ENCODE measurements around the gene EIF4B.

Gene EIF4B

DNA sequence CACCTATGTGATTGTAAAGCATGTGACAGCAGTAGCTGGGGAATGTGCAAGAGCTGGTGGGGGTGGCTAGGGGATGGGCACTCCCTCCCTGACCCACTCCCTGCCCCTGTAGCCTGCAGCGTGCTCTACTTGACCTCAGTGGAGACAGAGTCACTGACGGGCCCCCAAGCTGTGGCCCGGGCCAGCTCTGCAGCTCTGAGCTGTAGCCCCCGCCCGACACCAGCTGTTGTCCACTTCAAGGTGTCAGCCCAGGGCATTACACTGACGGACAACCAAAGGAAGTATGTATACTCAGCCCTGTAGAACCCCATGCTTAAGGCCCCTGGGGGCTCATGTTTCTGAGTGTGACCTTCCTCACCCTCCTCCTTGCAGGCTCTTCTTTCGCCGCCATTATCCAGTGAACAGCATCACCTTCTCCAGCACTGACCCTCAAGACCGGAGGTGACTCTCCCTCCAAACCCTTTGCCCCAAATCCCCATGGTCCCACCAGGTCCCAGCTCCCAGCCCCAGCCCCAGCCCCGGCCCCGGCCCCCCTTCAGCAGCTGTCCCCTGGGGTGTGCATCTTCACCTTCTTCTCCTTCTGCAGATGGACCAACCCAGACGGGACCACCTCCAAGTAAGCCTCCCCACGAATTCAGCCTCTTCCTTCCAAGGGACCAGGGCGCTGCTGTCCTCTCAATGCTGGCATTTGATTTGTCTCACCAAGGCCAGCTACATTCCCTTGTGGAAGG lies 56.9 kb downstream of the EIF4B start:
- peak in 7 of 42 donors; percentile 3 to 42 (median 28) for DNase-seq
- intact Hi-C loops (cut with DNase I) = no loop called here

DNA sequence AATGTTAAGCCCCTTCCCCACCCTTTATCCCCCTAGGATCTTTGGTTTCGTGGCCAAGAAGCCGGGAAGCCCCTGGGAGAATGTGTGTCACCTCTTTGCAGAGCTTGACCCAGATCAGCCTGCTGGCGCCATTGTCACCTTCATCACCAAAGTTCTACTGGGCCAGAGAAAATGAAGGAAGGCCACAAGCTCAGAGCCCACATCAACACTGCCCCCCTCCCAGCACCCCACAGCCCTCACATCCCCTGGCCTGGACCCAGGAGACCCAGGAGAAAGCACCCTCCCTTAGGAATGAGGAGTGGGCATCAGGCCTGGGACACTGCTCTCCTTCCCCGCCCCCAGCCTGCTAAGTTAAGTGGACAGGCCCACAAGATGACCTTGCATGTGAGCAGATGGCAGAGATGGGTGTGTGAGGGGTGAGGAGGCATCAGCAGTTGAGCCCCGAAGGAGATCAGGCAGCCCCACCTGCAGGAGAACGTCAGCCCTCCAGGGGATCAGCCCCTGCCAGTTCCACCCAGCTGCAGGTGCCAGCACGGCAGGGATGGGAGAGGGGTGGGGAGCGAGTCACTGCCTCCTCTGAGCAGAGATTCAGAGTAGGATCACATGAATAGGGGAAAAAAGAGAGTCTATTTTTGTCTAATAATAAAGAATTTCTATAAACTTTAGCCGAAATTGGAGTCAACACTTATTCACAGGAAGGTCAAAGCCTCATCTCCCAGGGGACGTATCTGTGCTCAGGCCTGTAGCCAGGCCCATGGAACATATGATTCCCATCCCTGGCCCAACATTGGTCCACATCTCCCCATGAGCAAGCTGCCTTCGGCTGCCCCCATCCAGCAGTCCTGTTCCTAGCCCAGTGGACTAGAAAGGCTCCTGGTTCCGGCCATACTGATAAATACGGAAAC lies 57.7 kb downstream of the EIF4B start:
- intact Hi-C loops (cut with DNase I) = no loop called here
- peak in 14 of 42 donors; percentile 17 to 72 (median 47) for DNase-seq

DNA sequence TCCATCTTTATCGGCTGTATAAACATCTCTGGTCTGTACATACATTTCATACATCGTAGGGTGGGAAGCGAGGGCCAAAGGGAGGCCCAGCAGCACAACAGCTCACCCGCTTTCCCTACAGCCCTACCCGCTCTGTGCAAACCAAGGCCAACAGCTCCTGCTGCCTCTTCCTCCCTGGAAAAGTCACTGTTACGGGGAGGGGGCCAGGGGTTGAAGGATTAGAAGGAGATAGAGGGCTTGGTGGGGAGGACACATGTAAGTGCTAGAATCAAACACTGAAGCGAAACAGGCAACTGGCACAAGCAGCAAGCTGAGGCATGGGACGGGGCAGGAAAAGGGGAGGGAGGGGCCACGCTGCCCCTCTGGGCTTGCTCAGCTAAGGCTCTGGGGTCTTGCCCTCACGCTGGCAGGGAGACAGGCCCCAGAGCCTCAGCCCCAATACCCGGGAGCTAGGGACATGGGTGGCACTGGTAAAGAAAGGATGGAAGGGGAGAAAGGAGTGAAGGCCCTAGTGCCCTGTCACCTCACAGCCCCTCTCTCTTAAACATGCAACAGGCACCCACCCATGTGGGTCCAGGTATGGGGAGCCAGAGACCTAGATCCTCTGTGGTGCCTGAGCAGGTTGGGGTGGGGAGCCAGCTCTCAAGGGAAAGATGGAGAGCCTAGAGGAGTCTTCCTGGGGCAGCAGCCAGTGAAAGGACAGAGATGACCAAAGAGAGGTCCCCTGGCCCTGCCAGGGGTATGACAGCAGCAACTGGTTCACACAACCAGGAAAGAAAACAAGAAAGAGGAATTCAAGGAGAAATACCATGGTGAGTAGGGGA lies 58.6 kb downstream of the EIF4B start:
- peak in 5 of 42 donors; percentile 4 to 40 (median 31) for DNase-seq
- intact Hi-C loops (cut with DNase I) = loop anchor here (5.0 kb wide), 1 partner anchor 37 kb away; the partner anchor contains the start of gene SOAT2

- peak in 5 of 42 donors; percentile 4 to 39 (median 21) for DNase-seq
- intact Hi-C loops (cut with DNase I) = loop anchor here (5.0 kb wide), 1 partner anchor 37 kb away; the partner anchor contains the start of gene SOAT2
These were observed 59.2 kb downstream of the EIF4B start for GRCh38 chr12:53065470-53065869.

DNA sequence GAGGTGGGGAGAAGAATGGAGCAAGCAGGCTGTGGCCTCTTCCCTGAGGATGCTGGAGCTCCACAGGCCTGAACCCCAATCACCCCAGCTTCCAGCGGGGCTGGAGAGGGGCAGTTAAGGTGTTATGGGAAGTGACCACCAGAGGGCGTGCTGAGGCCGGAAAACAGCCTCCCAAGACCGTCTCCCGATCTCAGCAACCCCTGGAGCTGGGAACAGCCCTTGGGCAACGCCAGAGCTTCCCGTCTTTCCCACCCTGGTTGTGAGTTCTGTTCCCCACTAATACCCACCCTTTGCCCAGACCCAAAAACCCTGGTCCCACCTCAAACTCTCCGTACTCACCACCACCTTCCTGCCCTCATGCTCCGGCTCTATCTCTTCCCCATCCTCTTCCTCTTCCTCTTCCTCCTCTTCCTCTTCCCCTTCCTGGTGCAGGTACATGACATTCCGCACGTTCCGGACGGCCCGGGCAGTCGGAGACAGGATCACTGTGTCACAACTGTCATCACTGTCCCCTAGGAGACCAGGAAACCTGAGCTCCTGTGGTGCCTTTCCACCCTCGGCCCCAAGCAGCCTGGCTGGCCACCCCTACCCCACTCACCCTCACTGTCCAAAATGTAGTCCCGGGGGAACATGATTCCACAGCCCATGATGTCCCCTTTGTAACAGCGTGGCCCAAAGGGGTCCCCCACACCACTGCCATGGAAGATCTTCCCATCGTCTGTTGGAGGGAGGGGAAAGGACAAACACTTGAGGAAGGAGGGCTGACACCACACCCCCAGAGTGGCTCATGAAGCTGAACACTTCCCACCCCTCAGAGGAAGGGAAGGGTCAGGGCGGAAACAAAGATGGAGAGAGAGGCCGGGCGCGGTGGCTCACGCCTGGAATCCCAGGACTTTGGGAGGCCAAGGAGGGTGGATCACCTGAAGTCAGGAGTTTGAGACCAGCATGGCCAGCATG lies 60.0 kb downstream of the EIF4B start:
- intact Hi-C loops (cut with DNase I) = loop anchor here (5.0 kb wide), 1 partner anchor 36 kb away; the partner anchor contains the start of gene SOAT2
- peak in 41 of 42 donors; percentile 60 to 94 (median 83) for DNase-seq

DNA sequence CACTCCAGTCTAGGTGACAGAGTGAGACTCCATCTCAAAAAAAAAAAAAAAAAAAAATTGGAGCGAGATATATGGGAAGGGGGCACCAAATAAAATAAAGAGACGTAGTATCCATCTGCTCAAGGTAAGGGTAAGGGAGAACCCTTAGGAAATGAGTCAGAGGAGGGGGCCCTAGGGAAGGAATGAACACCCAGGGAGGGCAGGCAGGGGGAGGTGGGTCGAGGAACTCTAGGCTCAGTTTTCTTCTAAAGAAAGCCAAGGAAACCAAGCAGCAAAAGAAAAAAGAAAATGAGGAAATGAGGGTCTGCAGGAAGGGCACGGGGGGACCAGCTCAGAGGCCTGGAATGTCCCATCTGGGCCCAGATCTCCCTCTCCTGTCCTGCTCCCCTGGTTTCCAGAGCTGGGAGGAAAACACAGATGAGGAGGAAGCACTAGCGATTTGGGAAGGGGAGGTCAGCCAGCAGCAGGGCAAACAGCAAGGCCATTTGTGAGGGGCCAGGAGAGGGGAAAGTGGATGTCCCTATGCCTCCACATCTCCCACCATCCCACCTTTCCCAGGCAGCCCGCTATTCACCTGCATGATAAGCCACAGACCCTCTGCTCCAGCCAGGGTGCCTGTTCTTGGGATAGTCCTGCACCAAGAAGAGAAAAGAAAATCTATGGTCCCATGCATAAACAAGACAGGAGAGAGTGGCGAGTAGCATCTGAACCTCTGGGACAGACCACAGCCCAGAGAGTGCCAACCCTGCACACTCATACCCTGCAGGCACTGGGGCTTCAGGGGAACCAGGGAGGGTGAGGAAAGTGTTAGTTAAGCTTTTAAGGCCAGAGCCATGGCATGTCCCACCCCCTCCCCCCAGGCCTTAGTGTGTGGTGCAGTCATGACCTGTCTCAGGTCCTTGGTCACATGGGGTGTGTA lies 61.1 kb downstream of the EIF4B start:
- intact Hi-C loops (cut with DNase I) = loop anchor here (5.0 kb wide), 1 partner anchor 35 kb away; the partner anchor contains the start of gene SOAT2
- DNase-seq = peak in 1 of 42 donors; percentile 39

DNA sequence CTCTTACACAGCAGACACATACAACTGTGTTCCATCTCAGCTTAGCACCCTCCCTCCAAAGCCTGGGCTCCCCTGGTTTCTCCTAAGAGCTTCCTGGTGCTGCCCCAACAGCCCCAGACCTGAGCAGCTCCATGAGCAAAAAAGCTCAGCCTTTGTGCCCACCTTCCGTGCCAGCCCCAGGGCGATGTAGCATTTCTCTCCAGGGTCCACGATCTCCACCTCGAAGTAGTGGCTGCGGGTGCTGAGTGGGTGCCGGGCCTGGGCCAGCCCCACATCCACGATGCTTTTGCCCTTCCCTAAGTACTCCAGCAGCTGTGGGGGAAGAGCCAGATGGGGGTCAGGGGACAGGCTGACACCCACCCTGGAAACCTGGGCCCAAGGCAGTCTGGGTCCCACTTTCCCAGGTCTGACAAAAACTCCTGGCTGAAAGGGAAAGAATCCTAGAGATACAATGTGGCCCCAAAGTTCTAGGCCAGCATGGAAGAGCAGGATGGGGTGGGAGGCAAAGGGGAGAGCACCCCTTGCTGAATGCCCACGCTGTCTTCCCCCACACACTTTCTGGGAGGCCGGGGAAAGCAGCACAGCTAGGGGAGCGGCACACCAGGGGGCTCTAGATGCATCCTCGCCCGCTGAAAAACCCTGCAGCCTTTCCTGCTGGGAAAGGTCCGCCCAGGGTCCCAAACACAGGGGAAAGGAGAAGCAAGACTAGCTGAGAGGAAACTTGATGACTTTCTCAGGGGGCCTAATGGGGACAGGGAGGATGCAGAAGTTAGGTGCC lies 61.9 kb downstream of the EIF4B start:
- peak in 3 of 42 donors; percentile 5 to 21 (median 16) for DNase-seq
- intact Hi-C loops (cut with DNase I) = loop anchor here (5.0 kb wide), 1 partner anchor 34 kb away; the partner anchor contains the start of gene SOAT2

DNA sequence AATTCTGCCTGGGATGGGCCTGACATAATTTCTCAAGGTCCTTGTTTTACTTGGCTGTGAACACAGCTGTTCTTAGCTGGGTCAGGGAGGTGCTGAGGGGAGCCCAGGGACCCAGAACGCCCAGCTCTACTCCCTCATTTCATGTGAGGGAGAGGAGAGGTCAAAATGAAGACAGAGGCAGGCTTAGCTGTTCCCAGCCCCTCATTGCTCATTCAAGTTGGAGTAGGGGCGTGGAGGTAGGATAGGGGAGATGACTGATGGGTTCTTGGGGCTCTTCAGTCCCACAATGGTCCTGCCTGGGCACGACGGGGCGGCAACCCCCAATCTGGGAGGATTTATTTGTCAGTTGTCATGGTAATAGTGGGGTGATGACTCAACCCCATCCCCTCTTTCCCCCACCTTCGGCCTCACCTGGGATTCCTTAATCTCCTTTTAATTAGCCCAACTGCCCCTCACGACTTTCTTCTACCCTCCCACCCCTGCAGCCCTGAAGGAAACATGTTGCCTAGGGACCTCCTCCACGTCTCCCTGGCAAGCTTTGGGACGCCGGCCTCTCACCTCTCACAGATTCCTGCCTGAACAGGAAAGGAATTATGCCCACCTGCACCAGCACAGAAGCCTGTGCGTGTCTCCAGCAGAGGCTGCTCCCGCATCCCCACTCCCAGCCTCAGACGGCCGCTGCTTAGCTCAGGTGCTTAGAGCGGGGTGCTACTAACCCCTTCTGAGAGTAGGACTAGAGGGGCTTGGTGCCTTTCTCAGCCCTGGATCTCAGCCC lies 62.7 kb downstream of the EIF4B start:
- DNase-seq = peak in 3 of 42 donors; percentile 14 to 44 (median 24)
- intact Hi-C loops (cut with DNase I) = loop anchor here (5.0 kb wide), 1 partner anchor 33 kb away; the partner anchor contains the start of gene SOAT2

GRCh38 chr12:53069621-53070410 lies 63.6 kb downstream of the EIF4B start:
- peak in 1 of 42 donors; percentile 27 for DNase-seq
- intact Hi-C loops (cut with DNase I) = loop anchor here (5.0 kb wide), 1 partner anchor 32 kb away; the partner anchor contains the start of gene SOAT2

DNA sequence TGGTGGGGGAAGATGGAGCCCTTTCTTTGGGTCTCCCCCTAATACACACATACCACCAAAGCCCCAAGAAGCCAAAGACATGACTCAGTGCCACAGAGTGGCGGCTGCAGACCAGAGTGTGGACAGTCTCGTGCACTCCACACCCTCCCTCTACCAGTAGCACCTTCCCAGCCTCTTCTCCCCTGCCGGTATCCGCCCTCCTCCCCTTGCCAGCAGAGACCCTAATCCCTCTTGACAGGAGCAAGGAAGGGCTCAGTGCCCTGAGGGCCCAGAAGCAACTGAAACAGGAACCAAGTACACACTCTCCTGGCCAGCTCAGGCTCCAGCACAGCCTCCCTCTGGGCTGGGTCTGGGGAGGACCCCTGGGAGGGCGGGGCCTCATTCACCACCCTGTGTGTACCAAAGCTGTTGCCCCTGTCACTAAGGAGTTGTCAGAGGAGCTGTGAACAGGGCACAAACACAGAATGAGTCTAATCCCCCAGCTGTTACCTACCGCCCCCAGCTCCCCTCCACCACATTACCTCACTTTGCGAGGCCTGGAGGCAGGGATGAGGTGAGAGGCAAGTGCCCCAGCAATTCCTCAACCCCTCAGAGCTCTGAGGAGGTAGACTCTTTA lies 64.7 kb downstream of the EIF4B start:
- intact Hi-C loops (cut with DNase I) = no loop called here
- DNase-seq = no peak

GRCh38 chr12:53071591-53072551 lies 65.6 kb downstream of the EIF4B start:
- intact Hi-C loops (cut with DNase I) = no loop called here
- peak in 2 of 42 donors; percentile 5 to 17 for DNase-seq

DNA sequence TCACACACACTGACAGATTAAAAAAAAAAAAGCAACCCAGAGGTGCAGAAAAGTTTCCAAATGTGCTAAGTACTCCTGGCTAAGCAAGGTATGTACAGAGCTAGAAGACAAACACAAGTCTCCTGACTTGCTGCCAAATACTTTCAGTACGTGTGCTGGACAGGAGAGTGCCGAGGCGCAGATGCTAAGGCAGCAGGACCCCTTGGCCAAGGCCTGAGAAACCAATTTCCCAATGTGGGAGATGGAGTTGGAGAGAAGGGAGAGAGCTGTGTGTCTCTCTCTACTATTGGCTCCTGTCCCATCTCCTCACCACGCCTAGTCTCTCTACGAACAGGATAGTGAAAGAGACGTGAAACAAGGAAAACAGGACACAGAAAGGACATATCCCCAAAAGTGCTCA lies 67.6 kb downstream of the EIF4B start:
- intact Hi-C loops (cut with DNase I) = no loop called here
- no peak for DNase-seq
